NT2/D1 (cell line): ENCODE data around the gene TGM4.

Experiments
- DNase-seq: peaks from one replicate; pipeline ENCODE4 v3.0.0-alpha.2; 2011; ENCODE audit warnings: low read depth, low spot score
- H3K27me3 ChIP-seq: 2 replicates; pipeline ENCODE4 v1.6.0; 2011; ENCODE audit warnings: mild to moderate bottlenecking; ENCODE audit not compliant: insufficient read length, insufficient read depth
- H3K36me3 ChIP-seq: 2 replicates; pipeline ENCODE4 v1.6.1; 2011; ENCODE audit warnings: mild to moderate bottlenecking, low read length, mixed read lengths; ENCODE audit not compliant: insufficient read depth, insufficient read length
- H3K4me1 ChIP-seq: 2 replicates; pipeline ENCODE4 v1.5.1; 2011; ENCODE audit not compliant: insufficient read depth, insufficient read length
- H3K4me3 ChIP-seq: 2 replicates; pipeline ENCODE4 v1.5.1; 2011; ENCODE audit warnings: low read depth; ENCODE audit not compliant: insufficient read length
- H3K9ac ChIP-seq: 2 replicates; pipeline ENCODE4 v1.6.0; 2011; ENCODE audit warnings: low read depth; ENCODE audit not compliant: insufficient read length
- H3K9me3 ChIP-seq: 2 replicates; pipeline ENCODE4 v1.5.1; 2011; ENCODE audit warnings: mild to moderate bottlenecking, low read length; ENCODE audit not compliant: insufficient read depth
- SUZ12 ChIP-seq: IDR thresholded peaks from 2 replicates; pipeline ENCODE4 v1.6.1; 2011; ENCODE audit not compliant: insufficient read length, insufficient read depth; ENCODE audit errors: extremely low read depth
- YY1 ChIP-seq: IDR thresholded peaks from 2 replicates; pipeline ENCODE4 v1.6.1; 2011; ENCODE audit not compliant: insufficient read length, insufficient read depth
- ZNF274 ChIP-seq: IDR thresholded peaks from 2 replicates; pipeline ENCODE4 v1.6.1; 2011; ENCODE audit warnings: mild to moderate bottlenecking, low read depth, low read length

The TGM4 gene

GRCh38 chr3:44955917-44956316, 81.5 kb downstream of the TGM4 start:
- H3K4me3 ChIP-seq: no peak overlapping the region

GRCh38 chr3:44957986-44958385, 83.6 kb downstream of the TGM4 start:
- Histone ChIP-seq H3K9me3 (no peaks in the 10 kb centered on the region), H3K27me3 (no peaks in the 10 kb centered on the region), H3K4me3 (no peak overlapping the region), H3K9ac (no peak overlapping the region), H3K36me3 (peaks cover 56% of the 10 kb centered on the region), H3K4me1 (no peaks in the 10 kb centered on the region)
- TF ChIP-seq SUZ12: no peak
- no peak for TF ChIP-seq ZNF274
- TF ChIP-seq YY1: no peak
- DNase-seq: no peak

More at GRCh38 chr3:44955917-44956316, 81.5 kb downstream of the TGM4 start:
- TF ChIP-seq ZNF274: no peak
- TF ChIP-seq YY1: no peak
- TF ChIP-seq SUZ12: no peak
- no peaks in the 10 kb centered on the region for H3K27me3 ChIP-seq
- no peak overlapping the region for H3K9ac ChIP-seq
- DNase-seq: no peak
- peaks cover 56% of the 10 kb centered on the region for H3K36me3 ChIP-seq
- H3K4me1 ChIP-seq: peaks cover 2% of the 10 kb centered on the region
- H3K9me3 ChIP-seq: no peaks in the 10 kb centered on the region

GRCh38 chr3:44958386-44958785, 84.0 kb downstream of the TGM4 start:
- no peaks in the 10 kb centered on the region for H3K27me3 ChIP-seq
- TF ChIP-seq YY1 (no peak), SUZ12 (no peak), ZNF274 (no peak)
- no peak for DNase-seq

GRCh38 chr3:44960387-44961026, 86.1 kb downstream of the TGM4 start:
- Histone ChIP-seq H3K9me3 (no peaks in the 10 kb centered on the region), H3K9ac (no peak overlapping the region), H3K27me3 (no peaks in the 10 kb centered on the region), H3K4me1 (no peaks in the 10 kb centered on the region), H3K4me3 (no peak overlapping the region), H3K36me3 (peaks cover 41% of the 10 kb centered on the region)
- TF ChIP-seq ZNF274 (no peak), SUZ12 (no peak)
- DNase-seq: no peak

More at GRCh38 chr3:44958386-44958785, 84.0 kb downstream of the TGM4 start:
- H3K9me3 ChIP-seq: no peaks in the 10 kb centered on the region
- H3K4me3 ChIP-seq: no peak overlapping the region
- no peak overlapping the region for H3K9ac ChIP-seq
- peaks cover 53% of the 10 kb centered on the region for H3K36me3 ChIP-seq
- no peaks in the 10 kb centered on the region for H3K4me1 ChIP-seq

- Histone ChIP-seq H3K4me3 (no peak overlapping the region), H3K27me3 (no peaks in the 10 kb centered on the region), H3K9me3 (no peaks in the 10 kb centered on the region), H3K36me3 (peaks cover 30% of the 10 kb centered on the region), H3K4me1 (no peaks in the 10 kb centered on the region), H3K9ac (no peak overlapping the region)
- TF ChIP-seq ZNF274 (no peak), SUZ12 (no peak), YY1 (no peak)
- DNase-seq: no peak
Measured at GRCh38 chr3:44961888-44962287, 87.5 kb downstream of the TGM4 start.

- Histone ChIP-seq H3K27me3 (no peaks in the 10 kb centered on the region), H3K4me3 (no peak overlapping the region), H3K9ac (no peak overlapping the region), H3K4me1 (no peaks in the 10 kb centered on the region), H3K36me3 (peaks cover 21% of the 10 kb centered on the region), H3K9me3 (no peaks in the 10 kb centered on the region)
- no peak for TF ChIP-seq YY1
- DNase-seq: no peak
Measured at GRCh38 chr3:44962621-44963393, 88.4 kb downstream of the TGM4 start.

- Histone ChIP-seq H3K9me3 (no peaks in the 10 kb centered on the region), H3K4me1 (no peaks in the 10 kb centered on the region), H3K36me3 (peaks cover 12% of the 10 kb centered on the region), H3K4me3 (no peak overlapping the region), H3K27me3 (no peaks in the 10 kb centered on the region), H3K9ac (no peak overlapping the region)
- TF ChIP-seq YY1 (no peak), SUZ12 (no peak), ZNF274 (no peak)
- no peak for DNase-seq
Measured at GRCh38 chr3:44963571-44964325, 89.3 kb downstream of the TGM4 start.
